D721Med (cell line): ENCODE results near the gene DOCK2.
"Not testable (repeated sequence)": the region's sequence is repeated elsewhere in the genome, so short reads cannot be mapped to it uniquely, and the experiment has no call there.

Experiments used
- DNase-seq: peaks from one replicate; pipeline ENCODE4 v3.0.0; 2011; ENCODE audit warnings: low spot score; ENCODE audit not compliant: insufficient read length
- FAIRE-seq: peaks from 2 replicates; lab custom pipeline; 2011; peaks lifted over from hg19 to GRCh38; lab: Jason Lieb, UNC
- TF ChIP-seq, protein P1 (sequence below): IDR thresholded peaks from 2 replicates; pipeline ENCODE4 v1.5.1; 2012; ENCODE audit warnings: mild to moderate bottlenecking, control low read depth; ENCODE audit not compliant: insufficient read depth; ENCODE audit errors: missing control alignments

DOCK2 gene

DNA sequence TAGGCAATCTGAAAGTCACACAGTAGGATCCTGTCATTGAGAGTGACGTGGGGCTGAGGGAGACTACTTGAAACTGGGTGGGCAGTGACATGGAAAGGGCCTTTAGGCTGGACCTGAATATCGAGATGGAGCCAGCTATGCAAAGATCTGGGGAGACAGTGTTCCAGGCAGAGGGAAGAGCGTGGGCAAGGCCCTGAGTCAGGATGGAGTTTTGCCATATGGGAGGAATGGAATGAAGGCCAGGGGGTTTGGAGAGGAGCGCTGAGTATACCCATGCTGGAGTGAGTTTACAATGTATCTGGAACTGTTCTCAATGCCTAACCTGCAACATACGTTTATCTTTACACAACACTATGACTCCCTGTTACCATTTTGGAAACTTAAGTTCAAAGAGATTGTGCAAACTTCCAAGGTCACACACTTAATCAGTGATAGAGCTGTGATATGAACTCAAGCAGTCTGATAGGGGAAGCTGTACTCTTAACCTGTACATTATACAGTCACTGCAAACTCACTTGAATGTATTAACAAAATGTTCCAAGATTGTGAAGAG is 309.7 kb downstream of the DOCK2 start:
- FAIRE-seq (no peak), DNase-seq (no peak)
- TF ChIP-seq, protein P1, sequence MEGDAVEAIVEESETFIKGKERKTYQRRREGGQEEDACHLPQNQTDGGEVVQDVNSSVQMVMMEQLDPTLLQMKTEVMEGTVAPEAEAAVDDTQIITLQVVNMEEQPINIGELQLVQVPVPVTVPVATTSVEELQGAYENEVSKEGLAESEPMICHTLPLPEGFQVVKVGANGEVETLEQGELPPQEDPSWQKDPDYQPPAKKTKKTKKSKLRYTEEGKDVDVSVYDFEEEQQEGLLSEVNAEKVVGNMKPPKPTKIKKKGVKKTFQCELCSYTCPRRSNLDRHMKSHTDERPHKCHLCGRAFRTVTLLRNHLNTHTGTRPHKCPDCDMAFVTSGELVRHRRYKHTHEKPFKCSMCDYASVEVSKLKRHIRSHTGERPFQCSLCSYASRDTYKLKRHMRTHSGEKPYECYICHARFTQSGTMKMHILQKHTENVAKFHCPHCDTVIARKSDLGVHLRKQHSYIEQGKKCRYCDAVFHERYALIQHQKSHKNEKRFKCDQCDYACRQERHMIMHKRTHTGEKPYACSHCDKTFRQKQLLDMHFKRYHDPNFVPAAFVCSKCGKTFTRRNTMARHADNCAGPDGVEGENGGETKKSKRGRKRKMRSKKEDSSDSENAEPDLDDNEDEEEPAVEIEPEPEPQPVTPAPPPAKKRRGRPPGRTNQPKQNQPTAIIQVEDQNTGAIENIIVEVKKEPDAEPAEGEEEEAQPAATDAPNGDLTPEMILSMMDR = no peak

DNA sequence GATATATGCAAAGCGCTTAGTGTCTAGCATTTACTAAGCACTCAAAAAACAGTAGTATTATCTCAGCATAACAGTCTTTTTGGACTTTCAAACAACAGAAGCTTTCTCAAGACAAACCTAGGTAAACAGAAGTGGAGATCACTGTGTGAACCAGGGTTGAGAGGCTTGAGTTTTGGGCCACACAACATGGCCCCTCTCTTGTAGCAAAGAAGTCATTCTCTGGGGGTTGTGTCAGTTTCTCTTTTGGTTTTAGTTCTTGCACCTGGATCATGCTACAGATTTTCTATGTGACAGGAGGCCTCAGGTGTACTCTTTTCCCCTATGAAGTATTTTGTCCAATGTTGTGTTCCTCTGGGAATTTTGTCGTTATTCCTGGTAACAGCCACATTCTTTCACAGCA is 313.3 kb downstream of the DOCK2 start:
- FAIRE-seq (no peak), DNase-seq (no peak)
- TF ChIP-seq, protein P1 = no peak

DNA sequence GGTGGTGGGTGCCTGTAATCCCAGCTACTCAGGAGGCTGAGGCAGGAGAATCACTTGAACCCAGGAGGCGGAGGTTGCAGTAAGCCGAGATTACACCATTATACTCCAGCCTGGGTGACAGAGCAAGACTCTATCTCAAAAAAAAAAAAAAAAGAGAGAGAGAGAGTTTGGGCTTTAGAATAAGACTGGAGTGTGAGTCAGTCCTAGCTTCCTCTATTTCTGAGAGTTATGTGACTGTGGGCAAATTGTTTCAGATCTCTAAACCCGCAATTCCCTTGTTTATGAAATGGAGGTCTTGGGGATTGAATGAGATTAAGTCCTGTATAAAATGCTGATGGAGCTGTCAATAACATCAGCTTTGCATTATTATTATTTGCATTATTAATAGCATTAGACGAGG is 316.1 kb downstream of the DOCK2 start:
- DNase-seq, FAIRE-seq: not testable (repeated sequence)

DNA sequence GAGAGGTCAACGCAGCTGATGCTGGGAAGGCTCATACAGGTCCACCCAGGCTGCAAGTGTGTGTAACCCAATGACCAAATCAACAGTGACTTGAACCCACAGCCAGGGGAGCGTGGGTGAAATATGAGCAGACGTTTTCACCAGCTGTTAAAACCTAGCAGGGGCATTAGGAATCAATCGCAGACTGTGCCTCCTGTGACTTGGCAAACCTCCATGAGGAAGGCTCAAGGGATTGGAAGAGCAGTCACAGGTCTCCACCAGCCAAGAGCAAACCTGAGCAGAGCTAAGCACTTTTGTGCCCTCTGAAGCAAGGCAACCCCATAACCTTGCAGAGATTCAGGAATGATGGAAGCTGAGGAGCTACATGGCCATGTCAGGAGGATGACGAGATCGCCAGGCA is 317.7 kb downstream of the DOCK2 start:
- DNase-seq (no peak), FAIRE-seq (no peak)
- TF ChIP-seq, protein P1 = no peak

DNA sequence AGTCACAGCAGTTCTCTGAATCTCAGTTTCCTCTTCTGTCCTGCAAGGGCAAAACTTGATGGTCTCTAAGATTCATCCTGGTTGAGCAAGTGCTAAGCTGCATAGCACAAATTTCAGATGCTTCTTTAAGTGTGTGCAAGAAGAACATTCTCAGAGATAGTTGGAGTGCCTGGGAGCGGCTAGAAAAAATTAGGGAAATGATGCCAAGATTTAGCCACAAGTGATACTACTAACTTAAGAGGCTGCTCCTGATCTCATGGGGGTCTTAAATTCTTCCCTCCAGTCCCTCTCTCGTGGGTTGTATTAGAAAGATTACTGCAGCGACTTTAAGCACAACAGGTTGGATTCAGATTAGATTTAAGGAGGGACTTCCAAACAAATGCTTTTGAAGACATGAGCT is 319.1 kb downstream of the DOCK2 start:
- TF ChIP-seq, protein P1 = no peak
- DNase-seq (no peak), FAIRE-seq (no peak)

DNA sequence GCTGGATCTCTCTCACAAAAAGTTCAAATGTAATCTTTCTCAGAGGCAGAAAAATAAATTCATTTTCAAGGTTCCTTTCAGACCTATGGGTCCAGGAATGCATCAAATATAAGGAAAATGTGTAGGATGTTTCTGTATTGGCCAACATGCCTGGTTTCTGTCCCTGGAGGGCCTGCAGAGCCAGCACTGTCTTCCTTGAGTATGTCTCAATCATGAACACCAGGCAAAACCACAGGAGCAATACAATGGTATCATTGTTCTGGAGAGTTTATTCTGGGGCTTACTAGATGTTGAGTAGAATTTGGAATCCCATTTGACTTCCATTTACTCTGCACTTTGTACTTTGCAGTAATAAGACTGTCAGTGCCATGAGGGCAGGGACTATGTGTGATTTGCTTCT is 319.7 kb downstream of the DOCK2 start:
- no peak for FAIRE-seq
- TF ChIP-seq, protein P1 = no peak
- no peak for DNase-seq

DNA sequence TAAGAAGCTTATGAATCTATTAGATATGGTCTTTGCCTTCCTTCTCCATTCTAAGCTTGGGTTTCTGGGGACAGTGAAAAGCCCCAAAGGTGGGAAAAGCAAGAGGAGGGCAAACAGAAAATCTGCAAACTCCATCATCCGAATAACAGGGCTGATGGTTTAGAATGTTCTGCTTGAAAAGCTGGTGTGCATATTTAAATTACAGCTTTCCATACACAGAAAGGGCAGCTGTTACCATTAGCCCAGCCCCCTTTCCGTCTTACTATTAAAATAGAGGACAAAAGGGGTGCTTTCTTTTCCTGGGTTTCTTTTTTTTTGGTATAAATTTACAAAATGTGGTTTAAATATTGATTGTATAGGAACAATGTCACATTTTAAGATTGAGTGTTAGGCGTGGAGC is 321.2 kb downstream of the DOCK2 start:
- TF ChIP-seq, protein P1 = no peak
- DNase-seq (no peak), FAIRE-seq (no peak)

DNA sequence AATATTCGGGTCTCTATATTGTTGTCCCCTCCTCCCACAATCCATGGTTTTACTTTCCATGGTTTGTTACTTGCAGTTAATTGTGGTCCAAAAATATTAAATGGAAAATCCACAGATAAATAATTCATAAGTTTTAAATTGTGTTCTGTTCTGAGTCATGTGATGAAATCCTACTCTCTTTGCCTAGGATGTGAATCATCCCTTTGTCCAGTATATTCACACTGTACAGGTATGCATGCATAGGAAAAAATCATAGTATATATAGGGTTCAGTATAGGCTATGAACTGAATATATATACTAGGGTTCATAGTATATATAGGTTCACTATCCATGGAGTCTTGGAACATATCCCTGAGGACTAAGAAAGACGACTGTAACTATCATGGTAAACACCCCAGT is 323.6 kb downstream of the DOCK2 start:
- no peak for DNase-seq
- no peak for FAIRE-seq
- TF ChIP-seq, protein P1 = no peak
